Gastrocnemius medialis (tissue), 4 donors: Measurements from ENCODE around the gene PRKCZ. TPM values are rescaled to one million over a fixed set of nuclear protein-coding genes. Genes with fewer than 3 reads are reported as not detected.

ENCODE experiments used
- ATAC-seq, 2 donors: fragments of 150-250 bp; one replicate each; pipeline ENCODE4 v1.9.1; 2016
- DNase-seq, 2 donors: peaks; one replicate each; pipeline ENCODE4 v3.0.0-alpha.2; 2019
- H3K27ac ChIP-seq, 4 donors: fragments of 200-600 bp; sonication (generic); 1 replicate in 1 of 4; 2 replicates in 3 of 4; pipeline ENCODE4 v1.5.1; 2016 to 2018; ENCODE audit warnings: mild to moderate bottlenecking in 2 of 4, moderate library complexity in 1 of 4
- H3K27me3 ChIP-seq, 3 donors: fragments of 200-600 bp; sonication (generic) in 2 of 3; 1 replicate in 1 of 3; 2 replicates in 2 of 3; pipeline versions ENCODE4 v1.5.1 to v1.6.0; 2016 to 2019; ENCODE audit warnings: mild to moderate bottlenecking in 1 of 3, moderate library complexity in 1 of 3
- H3K36me3 ChIP-seq, 2 donors: fragments of 200-600 bp; sonication (generic) in 1 of 2; one replicate each; pipeline ENCODE4 v1.5.1; 2017 to 2018
- H3K4me1 ChIP-seq, 2 donors: fragments of 200-600 bp; sonication (generic) in 1 of 2; one replicate each; pipeline ENCODE4 v1.5.1; 2016 to 2017; ENCODE audit warnings: mild to moderate bottlenecking in 2 of 2
- H3K4me3 ChIP-seq, 4 donors: fragments of 200-600 bp; sonication (generic) in 3 of 4; 1 replicate in 1 of 4; 2 replicates in 3 of 4; pipeline ENCODE4 v1.5.1; 2016 to 2019; ENCODE audit warnings: mild to moderate bottlenecking in 2 of 4
- H3K9me3 ChIP-seq, 3 donors: fragments of 200-600 bp; sonication (generic) in 2 of 3; 1 replicate in 1 of 3; 2 replicates in 2 of 3; pipeline ENCODE4 v1.5.1; 2016 to 2019
- POLR2A ChIP-seq, 2 donors: fragments of 450-650 bp; IDR thresholded peaks; one replicate each; pipeline ENCODE4 v1.6.1; 2017; ENCODE audit warnings: antibody characterized with exemption in 2 of 2, mild to moderate bottlenecking in 2 of 2, moderate library complexity in 2 of 2
- in situ Hi-C, 4 donors: fragments of 200-750 bp; cut with MboI; loops; one replicate each; pipeline versions ENCODE4 v1.15.0 to v1.8.0; 2017; ENCODE audit warnings: low sequenced_read_pairs in 4 of 4
- intact Hi-C: fragments of 100-400 bp; cut with DNase I; formaldehyde crosslinking; loops from one replicate; pipeline ENCODE4 v1.15.1; 2023; ENCODE audit warnings: low total_unique reads
- total RNA-seq, 4 donors: library from RNA; depleted of rRNA; stranded (reverse); fragments of >200 nt; gene quantifications; one replicate each; pipeline versions ENCODE4 v1.1.0 to v1.2.3, GENCODE V29; 2016
- TF ChIP-seq, protein P1 (sequence below), 5 experiments: fragments of 450-650 bp in 3 of 5; fragments of 200-600 bp in 2 of 5; sonication (generic) in 2 of 5; IDR thresholded peaks in 4 of 5; conservative IDR thresholded peaks in 1 of 5; 1 replicate in 4 of 5; 2 replicates in 1 of 5; pipeline ENCODE4 v1.5.1; 2016 to 2019; ENCODE audit warnings: antibody characterized with exemption in 5 of 5, mild to moderate bottlenecking in 3 of 5, moderate library complexity in 3 of 5

PRKCZ gene
- total RNA-seq, 4 donors from 2014 or later: 0.16 to 0.87 TPM; not detected in 2

DNA sequence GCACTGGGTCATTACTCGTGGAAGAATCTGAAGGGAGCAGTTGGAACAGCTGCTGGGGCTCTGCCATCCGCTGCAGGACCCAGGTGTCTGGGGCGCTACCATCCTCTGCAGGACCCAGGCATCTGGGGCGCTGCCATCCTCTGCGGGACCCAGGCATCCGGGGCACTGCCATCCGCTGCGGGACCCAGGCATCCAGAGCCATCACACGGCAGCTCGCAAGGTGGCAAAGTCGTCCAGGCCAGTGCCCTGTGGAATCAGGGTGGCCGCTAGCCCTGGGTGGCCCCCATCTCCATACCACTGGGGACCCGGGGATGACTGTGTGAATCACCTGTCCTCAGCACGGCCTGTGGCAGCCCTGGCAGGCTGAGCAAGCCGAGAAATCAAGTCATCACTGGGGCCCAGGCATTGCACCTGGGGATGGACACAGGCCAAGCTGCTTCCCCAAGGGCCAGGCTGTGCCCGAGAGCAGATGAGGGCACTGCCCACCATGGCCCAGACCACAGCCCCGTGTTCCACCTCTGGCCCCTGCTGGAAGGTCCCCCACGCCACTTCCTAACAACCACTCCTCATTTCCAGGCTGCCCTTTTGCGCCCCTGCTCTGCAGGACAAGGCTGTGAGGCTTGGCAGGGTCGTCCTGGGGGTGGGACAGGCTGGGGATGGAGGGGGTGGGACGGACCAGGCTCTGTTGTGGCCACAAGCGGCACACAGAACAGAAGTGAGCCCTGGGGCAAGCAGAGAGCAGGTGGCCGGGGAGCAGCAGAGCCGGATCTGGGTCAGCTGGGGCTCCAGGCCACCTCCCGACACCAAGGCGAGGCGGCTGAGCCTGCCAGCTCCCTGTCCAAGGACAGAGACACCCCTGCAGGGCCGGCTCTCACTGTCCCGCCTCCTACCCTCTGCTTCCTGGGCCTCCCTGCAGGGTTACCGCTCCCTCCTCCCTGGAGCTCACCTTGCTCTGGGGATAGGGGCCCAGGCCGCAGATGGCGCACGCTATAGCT is 18.4 kb upstream of the PRKCZ start:
- no peaks in the 10 kb centered on the region for H3K9me3 ChIP-seq
- H3K4me3 ChIP-seq: no peak overlapping the region
- H3K27me3 ChIP-seq: peaks cover 0 to 17% (median 5%) of the 10 kb centered on the region in 3 donors
- H3K4me1 ChIP-seq: no peaks in the 10 kb centered on the region
- ATAC-seq (no peak), DNase-seq (no peak)
- no peak for TF ChIP-seq POLR2A (IDR thresholded peaks at IDR 0.05)
- intact Hi-C loops: no loop called here
- no peaks in the 10 kb centered on the region for H3K36me3 ChIP-seq
- in situ Hi-C loops: no loop called here
- no peak overlapping the region for H3K27ac ChIP-seq

DNA sequence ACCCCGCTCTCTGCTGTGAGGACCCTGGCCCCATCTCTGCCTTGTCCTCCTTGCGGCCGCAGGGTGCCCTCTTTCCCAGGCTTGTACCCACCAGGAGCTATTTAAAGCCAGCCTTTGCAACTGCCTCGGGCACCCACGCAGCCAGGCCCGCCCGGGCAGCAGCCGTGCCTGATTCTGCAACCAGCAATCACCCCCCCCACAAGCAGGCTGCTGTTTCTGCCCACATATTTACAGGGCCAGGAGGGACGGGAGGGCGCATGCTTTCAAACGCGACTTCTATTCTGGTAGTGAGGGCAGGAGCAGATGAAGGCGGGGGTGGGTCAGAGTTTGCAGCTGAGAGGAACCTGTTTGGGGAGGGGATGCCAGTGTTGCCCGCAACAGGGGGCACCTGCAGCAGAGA is 17.5 kb upstream of the PRKCZ start:
- Histone ChIP-seq H3K9me3 (no peaks in the 10 kb centered on the region), H3K27ac (no peak overlapping the region), H3K27me3 (peaks cover 0 to 17% (median 5%) of the 10 kb centered on the region in 3 donors), H3K36me3 (no peaks in the 10 kb centered on the region), H3K4me1 (no peaks in the 10 kb centered on the region), H3K4me3 (no peak overlapping the region)
- no peak for DNase-seq
- TF ChIP-seq POLR2A (IDR thresholded peaks at IDR 0.05): no peak
- TF ChIP-seq, protein P1, sequence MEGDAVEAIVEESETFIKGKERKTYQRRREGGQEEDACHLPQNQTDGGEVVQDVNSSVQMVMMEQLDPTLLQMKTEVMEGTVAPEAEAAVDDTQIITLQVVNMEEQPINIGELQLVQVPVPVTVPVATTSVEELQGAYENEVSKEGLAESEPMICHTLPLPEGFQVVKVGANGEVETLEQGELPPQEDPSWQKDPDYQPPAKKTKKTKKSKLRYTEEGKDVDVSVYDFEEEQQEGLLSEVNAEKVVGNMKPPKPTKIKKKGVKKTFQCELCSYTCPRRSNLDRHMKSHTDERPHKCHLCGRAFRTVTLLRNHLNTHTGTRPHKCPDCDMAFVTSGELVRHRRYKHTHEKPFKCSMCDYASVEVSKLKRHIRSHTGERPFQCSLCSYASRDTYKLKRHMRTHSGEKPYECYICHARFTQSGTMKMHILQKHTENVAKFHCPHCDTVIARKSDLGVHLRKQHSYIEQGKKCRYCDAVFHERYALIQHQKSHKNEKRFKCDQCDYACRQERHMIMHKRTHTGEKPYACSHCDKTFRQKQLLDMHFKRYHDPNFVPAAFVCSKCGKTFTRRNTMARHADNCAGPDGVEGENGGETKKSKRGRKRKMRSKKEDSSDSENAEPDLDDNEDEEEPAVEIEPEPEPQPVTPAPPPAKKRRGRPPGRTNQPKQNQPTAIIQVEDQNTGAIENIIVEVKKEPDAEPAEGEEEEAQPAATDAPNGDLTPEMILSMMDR (IDR thresholded peaks at IDR 0.05 in 4 of 5, conservative IDR thresholded peaks at IDR 0.05 in 1 of 5): no peak
- in situ Hi-C loops: no loop called here
- no peak for ATAC-seq
- intact Hi-C loops: no loop called here

DNA sequence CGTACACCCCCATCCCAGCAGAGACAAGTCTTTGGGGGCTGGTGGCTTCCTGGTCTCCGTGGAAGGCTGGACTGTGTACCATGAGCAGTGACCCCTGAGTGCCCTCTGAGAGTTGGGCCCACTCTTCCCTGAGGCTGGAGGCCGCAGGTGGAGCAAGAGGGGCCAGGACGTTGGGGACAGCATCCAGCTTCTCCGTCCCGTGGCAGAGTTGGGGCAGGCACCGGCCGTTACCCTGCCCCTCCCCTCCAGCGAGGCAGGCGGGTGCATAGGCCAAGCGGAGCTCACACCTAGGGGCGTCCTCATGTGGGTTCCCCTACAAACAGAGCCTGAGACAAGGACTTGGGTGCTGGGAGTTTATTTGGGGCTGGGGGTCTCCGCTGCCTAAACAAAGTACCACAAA is 17.0 kb upstream of the PRKCZ start:
- DNase-seq: no peak
- intact Hi-C loops: no loop called here
- Histone ChIP-seq H3K9me3 (no peaks in the 10 kb centered on the region), H3K27ac (no peak overlapping the region), H3K27me3 (peaks cover 0 to 17% (median 5%) of the 10 kb centered on the region in 3 donors), H3K36me3 (no peaks in the 10 kb centered on the region), H3K4me1 (no peaks in the 10 kb centered on the region), H3K4me3 (no peak overlapping the region)
- in situ Hi-C loops: no loop called here
- ATAC-seq: no peak
- no peak for TF ChIP-seq POLR2A (IDR thresholded peaks at IDR 0.05)
- TF ChIP-seq, protein P1 (IDR thresholded peaks at IDR 0.05 in 4 of 5, conservative IDR thresholded peaks at IDR 0.05 in 1 of 5): no peak

DNA sequence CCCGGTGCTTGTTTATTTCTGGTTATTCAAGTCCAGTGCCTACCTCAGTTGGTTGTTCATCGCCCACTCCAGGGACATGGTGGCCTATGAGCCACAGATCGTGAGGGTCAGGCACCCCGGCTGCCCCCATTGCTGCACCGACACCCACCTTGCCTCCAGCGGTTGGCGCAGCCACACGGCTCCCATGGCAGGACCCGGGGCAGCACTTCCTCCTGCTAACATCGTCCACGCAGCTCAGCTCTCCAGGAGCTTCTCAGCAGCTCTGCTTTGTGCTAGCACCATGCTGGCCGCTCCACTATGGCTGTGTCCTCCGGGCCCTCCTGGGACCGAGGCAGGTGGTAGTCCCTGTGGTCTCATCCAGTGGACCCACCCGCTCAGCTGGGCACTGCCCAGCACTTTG is 13.9 kb upstream of the PRKCZ start:
- Histone ChIP-seq H3K36me3 (no peaks in the 10 kb centered on the region), H3K4me1 (no peaks in the 10 kb centered on the region), H3K9me3 (no peaks in the 10 kb centered on the region), H3K27ac (no peak overlapping the region), H3K4me3 (no peak overlapping the region), H3K27me3 (peaks cover 0 to 17% (median 5%) of the 10 kb centered on the region in 3 donors)
- TF ChIP-seq POLR2A (IDR thresholded peaks at IDR 0.05): no peak
- TF ChIP-seq, protein P1 (IDR thresholded peaks at IDR 0.05 in 4 of 5, conservative IDR thresholded peaks at IDR 0.05 in 1 of 5): no peak
- DNase-seq (no peak), ATAC-seq (no peak)
- intact Hi-C loops (no loop called here), in situ Hi-C loops (loop anchor here in 1 of 4 donors (5.0 kb wide), 1 partner anchor 84 kb away; no protein-coding TSS in a partner anchor)

DNA sequence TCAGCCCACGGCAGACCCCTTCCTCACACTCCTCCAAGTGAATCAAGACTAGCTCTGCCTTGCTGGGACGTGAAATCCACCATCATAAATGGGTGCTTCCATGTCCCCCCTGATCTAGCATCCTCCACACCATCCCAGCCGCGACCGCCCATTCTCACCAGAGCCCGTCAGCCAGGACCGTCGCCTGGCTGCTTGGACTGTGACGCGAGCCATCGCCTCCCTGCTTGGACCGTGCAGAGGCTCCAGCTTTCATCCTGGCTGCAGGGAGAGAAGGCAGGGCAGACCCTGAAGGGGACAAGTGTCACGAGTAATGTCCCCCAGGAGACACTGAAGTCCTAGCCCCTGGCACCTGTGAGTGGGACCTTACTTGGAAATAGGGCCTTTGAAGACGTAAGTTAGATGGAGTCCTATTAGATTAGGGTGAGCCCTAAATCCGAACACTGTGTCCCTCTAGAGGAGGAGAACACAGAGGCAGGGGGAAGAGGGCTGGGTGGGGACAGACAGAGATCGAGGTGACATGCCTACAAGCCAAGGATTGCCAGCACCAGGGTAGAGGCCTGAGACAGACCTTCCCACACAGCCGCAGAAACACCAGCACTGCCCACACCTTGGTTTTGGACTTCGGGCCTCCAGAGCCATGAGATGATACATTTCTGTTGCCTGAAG is 12.8 kb upstream of the PRKCZ start:
- Histone ChIP-seq H3K4me1 (no peaks in the 10 kb centered on the region), H3K4me3 (no peak overlapping the region), H3K36me3 (no peaks in the 10 kb centered on the region), H3K9me3 (no peaks in the 10 kb centered on the region), H3K27ac (no peak overlapping the region), H3K27me3 (peaks cover 0 to 17% (median 5%) of the 10 kb centered on the region in 3 donors)
- TF ChIP-seq, protein P1 (IDR thresholded peaks at IDR 0.05 in 4 of 5, conservative IDR thresholded peaks at IDR 0.05 in 1 of 5): no peak
- no peak for TF ChIP-seq POLR2A (IDR thresholded peaks at IDR 0.05)
- DNase-seq: no peak
- ATAC-seq: no peak
- in situ Hi-C loops: loop anchor here in 1 of 4 donors (5.0 kb wide), 1 partner anchor 85 kb away; no protein-coding TSS in a partner anchor
- intact Hi-C loops: no loop called here
